SU-DHL-6 (cell line): ENCODE results near the gene ERBB4.

ENCODE experiments used
- EZH2phosphoT487 ChIP-seq: fragments of 200-600 bp; sonication (generic), shearing (Covaris generic); conservative IDR thresholded peaks from 2 replicates; pipeline ENCODE4 v1.6.1; 2018; ENCODE audit warnings: mild to moderate bottlenecking, antibody characterized with exemption, low read length, moderate library complexity, mixed read lengths
- TF ChIP-seq, protein P1 (sequence below): fragments of 200-600 bp; sonication (generic); IDR thresholded peaks from one replicate; pipeline ENCODE4 v1.5.1; 2017; ENCODE audit warnings: antibody characterized with exemption, mild to moderate bottlenecking, low read length, moderate library complexity; ENCODE audit not compliant: insufficient read depth, poor library complexity, severe bottlenecking

DNA sequence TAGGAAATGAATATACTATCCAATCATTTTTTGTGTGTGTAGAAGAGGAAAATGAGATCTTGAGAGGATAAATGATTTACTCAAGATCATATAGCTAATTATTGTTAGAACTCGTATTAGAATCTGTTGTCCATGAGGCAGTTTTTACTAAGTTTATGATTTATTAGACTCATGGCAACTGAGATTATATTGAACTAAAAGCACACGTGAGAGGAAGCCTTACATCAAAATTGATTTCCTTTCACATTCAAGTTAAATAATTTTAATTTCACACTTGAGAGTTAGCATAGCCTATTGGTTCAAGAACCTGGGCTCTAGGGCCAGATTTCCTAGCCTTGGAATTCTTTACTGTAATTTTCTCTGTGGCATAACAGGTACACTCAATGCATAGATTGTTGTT is 552.3 kb downstream of the ERBB4 start:
- no peak for TF ChIP-seq EZH2phosphoT487
- TF ChIP-seq, protein P1, sequence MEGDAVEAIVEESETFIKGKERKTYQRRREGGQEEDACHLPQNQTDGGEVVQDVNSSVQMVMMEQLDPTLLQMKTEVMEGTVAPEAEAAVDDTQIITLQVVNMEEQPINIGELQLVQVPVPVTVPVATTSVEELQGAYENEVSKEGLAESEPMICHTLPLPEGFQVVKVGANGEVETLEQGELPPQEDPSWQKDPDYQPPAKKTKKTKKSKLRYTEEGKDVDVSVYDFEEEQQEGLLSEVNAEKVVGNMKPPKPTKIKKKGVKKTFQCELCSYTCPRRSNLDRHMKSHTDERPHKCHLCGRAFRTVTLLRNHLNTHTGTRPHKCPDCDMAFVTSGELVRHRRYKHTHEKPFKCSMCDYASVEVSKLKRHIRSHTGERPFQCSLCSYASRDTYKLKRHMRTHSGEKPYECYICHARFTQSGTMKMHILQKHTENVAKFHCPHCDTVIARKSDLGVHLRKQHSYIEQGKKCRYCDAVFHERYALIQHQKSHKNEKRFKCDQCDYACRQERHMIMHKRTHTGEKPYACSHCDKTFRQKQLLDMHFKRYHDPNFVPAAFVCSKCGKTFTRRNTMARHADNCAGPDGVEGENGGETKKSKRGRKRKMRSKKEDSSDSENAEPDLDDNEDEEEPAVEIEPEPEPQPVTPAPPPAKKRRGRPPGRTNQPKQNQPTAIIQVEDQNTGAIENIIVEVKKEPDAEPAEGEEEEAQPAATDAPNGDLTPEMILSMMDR: no peak
